Vagina (tissue), 2 donors: ENCODE data around the gene AP2A1. TPM values are rescaled to one million over a fixed set of nuclear protein-coding genes. Genes with fewer than 3 reads are reported as not detected.

Experiments used
- DNase-seq, 2 donors: peaks; one replicate each; pipeline ENCODE4 v3.0.0-alpha.2; 2017; ENCODE audit errors: extremely low spot score in 2 of 2
- H3K27ac ChIP-seq: fragments of 200-600 bp; sonication (generic); one replicate; pipeline ENCODE4 v1.5.1; 2019
- H3K27me3 ChIP-seq: fragments of 200-600 bp; sonication (generic); one replicate; pipeline ENCODE4 v1.5.1; 2019
- H3K36me3 ChIP-seq, 2 donors: fragments of 200-600 bp; sonication (generic); one replicate each; pipeline ENCODE4 v1.5.1; 2017 to 2019
- H3K4me1 ChIP-seq: fragments of 200-600 bp; sonication (generic); one replicate; pipeline ENCODE4 v1.5.1; 2019
- H3K4me3 ChIP-seq, 2 donors: fragments of 200-600 bp; sonication (generic); 1 replicate in 1 of 2; 2 replicates in 1 of 2; pipeline ENCODE4 v1.5.1; 2016 to 2019
- H3K9me3 ChIP-seq: fragments of 200-600 bp; sonication (generic); one replicate; pipeline ENCODE4 v1.5.1; 2019
- CTCF ChIP-seq, 3 experiments: fragments of 450-650 bp in 2 of 3; fragments of 200-600 bp in 1 of 3; sonication (generic) in 1 of 3; IDR thresholded peaks; one replicate each; pipeline ENCODE4 v1.5.1; 2017 to 2019; ENCODE audit warnings: antibody characterized with exemption in 3 of 3, mild to moderate bottlenecking in 2 of 3, moderate library complexity in 2 of 3
- POLR2A ChIP-seq, 2 donors: fragments of 450-650 bp; IDR thresholded peaks; one replicate each; pipeline ENCODE4 v1.6.1; 2017; ENCODE audit warnings: antibody characterized with exemption in 2 of 2, mild to moderate bottlenecking in 2 of 2, moderate library complexity in 2 of 2
- POLR2AphosphoS5 ChIP-seq, 2 donors: sonication (generic); formaldehyde crosslinking; IDR thresholded peaks; one replicate each; pipeline ENCODE4 v1.9.0; 2017; ENCODE audit warnings: antibody characterized with exemption in 2 of 2, mild to moderate bottlenecking in 2 of 2, low read depth in 1 of 2; ENCODE audit not compliant: insufficient read depth in 1 of 2
- intact Hi-C: fragments of 100-400 bp; cut with DNase I; formaldehyde crosslinking; loops from one replicate; pipeline ENCODE4 v1.15.1; 2023
- microRNA-seq: library from miRNA; unstranded; fragments of <30 nt; microRNA quantifications from one replicate; pipeline ENCODE4, GENCODE V29; 2017; ENCODE audit warnings: borderline number of aligned reads, borderline replicate concordance
- small RNA-seq: library from RNA; depleted of rRNA; stranded (forward); fragments of <200 nt; gene quantifications from one replicate; pipeline ENCODE3, GENCODE V24; 2016
- total RNA-seq: library from RNA; depleted of rRNA; stranded (reverse); fragments of >200 nt; gene quantifications from one replicate; pipeline ENCODE4 v1.2.3, GENCODE V29; 2016

Gene AP2A1
- total RNA-seq, 1 donor from 2014 or later: 80.8 TPM

GRCh38 chr19:49855277-49855675 lies 88.5 kb downstream of the AP2A1 start:
- intact Hi-C loops: loop anchor here (10.0 kb wide), 1 partner anchor 100 kb away; no protein-coding TSS in a partner anchor
- no peak for DNase-seq
- TF ChIP-seq POLR2AphosphoS5 (IDR thresholded peaks at IDR 0.05; ENCODE audit: insufficient read depth in 1 of 2, low read depth in 1 of 2) (no peak), POLR2A (IDR thresholded peaks at IDR 0.05) (no peak), CTCF (IDR thresholded peaks at IDR 0.05) (no peak)
- H3K4me1 ChIP-seq: peaks cover 31% of the 10 kb centered on the region
- peaks cover 0 to 38% of the 10 kb centered on the region in 2 donors for H3K36me3 ChIP-seq
- H3K4me3 ChIP-seq: no peak overlapping the region
- no peak overlapping the region for H3K27ac ChIP-seq
- H3K9me3 ChIP-seq: no peaks in the 10 kb centered on the region
- no peaks in the 10 kb centered on the region for H3K27me3 ChIP-seq

- no peaks in the 10 kb centered on the region for H3K27me3 ChIP-seq
- DNase-seq: no peak
- TF ChIP-seq POLR2A (IDR thresholded peaks at IDR 0.05) (no peak), CTCF (IDR thresholded peaks at IDR 0.05) (no peak), POLR2AphosphoS5 (IDR thresholded peaks at IDR 0.05; ENCODE audit: insufficient read depth in 1 of 2, low read depth in 1 of 2) (no peak)
- intact Hi-C loops: loop anchor here (10.0 kb wide), 1 partner anchor 101 kb away; no protein-coding TSS in a partner anchor
- no peaks in the 10 kb centered on the region for H3K9me3 ChIP-seq
- peaks cover 33% of the 10 kb centered on the region for H3K4me1 ChIP-seq
- H3K4me3 ChIP-seq: no peak overlapping the region
- H3K27ac ChIP-seq: no peak overlapping the region
- peaks cover 0 to 43% of the 10 kb centered on the region in 2 donors for H3K36me3 ChIP-seq
Measured at GRCh38 chr19:49855676-49856573, 89.1 kb downstream of the AP2A1 start.

GRCh38 chr19:49856574-49857021 lies 89.8 kb downstream of the AP2A1 start:
- no peak for DNase-seq
- no peak overlapping the region for H3K4me3 ChIP-seq
- peaks cover 0 to 50% of the 10 kb centered on the region in 2 donors for H3K36me3 ChIP-seq
- no peak overlapping the region for H3K27ac ChIP-seq
- intact Hi-C loops: loop anchor here (10.0 kb wide), 1 partner anchor 102 kb away; no protein-coding TSS in a partner anchor
- H3K9me3 ChIP-seq: no peaks in the 10 kb centered on the region
- H3K27me3 ChIP-seq: no peaks in the 10 kb centered on the region
- H3K4me1 ChIP-seq: peaks cover 39% of the 10 kb centered on the region
- no peak for TF ChIP-seq CTCF (IDR thresholded peaks at IDR 0.05)
- no peak for TF ChIP-seq POLR2AphosphoS5 (IDR thresholded peaks at IDR 0.05; ENCODE audit: insufficient read depth in 1 of 2, low read depth in 1 of 2)

Small RNA genes within 50 kb of the gene (microRNA-seq; reads per million reads assigned to microRNA genes)
- gene MIR4749 (not detected), gene MIR6799 (not detected), gene MIR6800 (not detected)

Small RNA genes within 50 kb of the gene (small RNA-seq; reads per million reads assigned to genes)
- gene MIR4749 (not detected), gene MIR6799 (not detected), gene RNU6-841P (not detected)

Other genes starting within 250 kb of the AP2A1 start
- 22.6 TPM for gene RCN3, start 239.0 kb upstream of the AP2A1 start, total RNA-seq
- 72.2 TPM for gene NOSIP, start 186.4 kb upstream of the AP2A1 start, total RNA-seq
- 5.4 TPM for gene PRRG2, start 185.7 kb upstream of the AP2A1 start, total RNA-seq
- 15.5 TPM for gene PRR12, start 175.8 kb upstream of the AP2A1 start, total RNA-seq
- gene RRAS, start 126.9 kb upstream of the AP2A1 start, total RNA-seq: 112 TPM
- gene SCAF1, start 124.8 kb upstream of the AP2A1 start, total RNA-seq: 20.4 TPM
- gene IRF3, start 101.1 kb upstream of the AP2A1 start, total RNA-seq: 59.4 TPM
- gene BCL2L12, start 101.1 kb upstream of the AP2A1 start, total RNA-seq: 14.7 TPM
- gene PRMT1, start 89.7 kb upstream of the AP2A1 start, total RNA-seq: 156 TPM
- gene ADM5, start 77.4 kb upstream of the AP2A1 start, total RNA-seq: 2.7 TPM
- gene CPT1C, start 75.9 kb upstream of the AP2A1 start, total RNA-seq: 12.3 TPM
- gene TSKS, start 3.7 kb upstream of the AP2A1 start, total RNA-seq: 1.2 TPM
- 11.5 TPM for gene FUZ, start 46.3 kb downstream of the AP2A1 start, total RNA-seq
- 25.0 TPM for gene MED25, start 51.3 kb downstream of the AP2A1 start, total RNA-seq
- 109 TPM for gene PTOV1, start 84.2 kb downstream of the AP2A1 start, total RNA-seq
- 40.3 TPM for gene PNKP, start 100.6 kb downstream of the AP2A1 start, total RNA-seq
- gene AKT1S1, start 110.4 kb downstream of the AP2A1 start, total RNA-seq: 16.9 TPM
- gene TBC1D17, start 110.7 kb downstream of the AP2A1 start, total RNA-seq: 34.9 TPM
- not detected for gene IL4I1, start 129.9 kb downstream of the AP2A1 start, total RNA-seq
- gene ATF5, start 162.2 kb downstream of the AP2A1 start, total RNA-seq: 5.6 TPM
- gene NUP62, start 162.5 kb downstream of the AP2A1 start, total RNA-seq: 38.5 TPM
- 4.4 TPM for gene SIGLEC11, start 194.2 kb downstream of the AP2A1 start, total RNA-seq